Activated CD8-positive, alpha-beta memory T cell treated with anti-CD3 and anti-CD28 coated beads for 4 hours (primary cell): Measurements from ENCODE around the gene CYTH4.

Experiments used
- DNase-seq, 2 donors: peaks; one replicate each; pipeline ENCODE4 v3.0.0-alpha.2; 2020; ENCODE audit warnings: low read depth in 2 of 2

CYTH4 gene

DNA sequence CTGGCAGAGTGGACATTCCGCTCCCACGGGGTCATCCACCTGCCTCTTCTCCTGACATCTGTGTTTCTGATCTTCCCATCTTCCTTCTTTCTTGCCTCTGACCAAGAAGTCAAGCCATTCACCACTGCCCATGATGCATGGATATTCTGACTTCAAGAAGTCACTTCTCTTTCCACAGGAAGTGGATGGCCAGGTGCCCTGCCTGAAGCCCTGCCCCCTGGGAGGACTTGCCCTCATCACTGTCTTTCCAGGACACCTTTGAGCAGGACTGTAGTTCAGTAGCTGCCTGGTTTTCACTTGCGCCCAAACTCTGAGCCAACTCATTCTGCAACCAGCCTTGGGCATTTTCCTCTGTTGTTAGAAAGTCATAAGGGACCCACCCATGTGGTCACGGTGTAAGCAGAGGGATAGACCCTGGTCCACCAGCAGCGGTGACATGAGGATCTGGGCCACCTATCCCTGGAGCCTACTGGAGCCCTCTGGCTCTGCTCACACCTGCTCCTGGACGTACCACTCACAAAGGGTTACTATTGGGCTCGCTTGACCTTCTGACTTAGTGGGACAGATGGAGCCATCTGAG, 6.9 kb downstream of the CYTH4 start:
- no peak for DNase-seq

DNA sequence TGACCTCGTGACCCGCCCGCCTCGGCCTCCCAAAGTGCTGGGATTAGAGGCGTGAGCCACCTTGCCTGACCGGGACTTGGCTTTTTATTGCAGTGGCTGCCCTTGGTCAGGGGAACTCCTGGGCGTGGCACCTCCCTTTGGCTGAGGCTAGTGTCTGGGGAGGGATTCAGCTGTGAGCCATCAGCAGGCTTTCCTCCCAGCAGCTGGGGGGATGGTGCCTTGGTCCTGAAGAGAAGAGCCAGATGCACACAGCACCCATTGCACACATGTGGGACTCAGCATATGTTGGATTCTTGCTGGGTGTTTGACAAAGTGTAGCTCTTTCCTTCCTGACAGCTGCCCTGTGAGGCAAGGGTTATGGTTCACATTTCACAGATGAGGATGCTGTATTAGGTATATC, 8.4 kb downstream of the CYTH4 start:
- DNase-seq: no peak

DNA sequence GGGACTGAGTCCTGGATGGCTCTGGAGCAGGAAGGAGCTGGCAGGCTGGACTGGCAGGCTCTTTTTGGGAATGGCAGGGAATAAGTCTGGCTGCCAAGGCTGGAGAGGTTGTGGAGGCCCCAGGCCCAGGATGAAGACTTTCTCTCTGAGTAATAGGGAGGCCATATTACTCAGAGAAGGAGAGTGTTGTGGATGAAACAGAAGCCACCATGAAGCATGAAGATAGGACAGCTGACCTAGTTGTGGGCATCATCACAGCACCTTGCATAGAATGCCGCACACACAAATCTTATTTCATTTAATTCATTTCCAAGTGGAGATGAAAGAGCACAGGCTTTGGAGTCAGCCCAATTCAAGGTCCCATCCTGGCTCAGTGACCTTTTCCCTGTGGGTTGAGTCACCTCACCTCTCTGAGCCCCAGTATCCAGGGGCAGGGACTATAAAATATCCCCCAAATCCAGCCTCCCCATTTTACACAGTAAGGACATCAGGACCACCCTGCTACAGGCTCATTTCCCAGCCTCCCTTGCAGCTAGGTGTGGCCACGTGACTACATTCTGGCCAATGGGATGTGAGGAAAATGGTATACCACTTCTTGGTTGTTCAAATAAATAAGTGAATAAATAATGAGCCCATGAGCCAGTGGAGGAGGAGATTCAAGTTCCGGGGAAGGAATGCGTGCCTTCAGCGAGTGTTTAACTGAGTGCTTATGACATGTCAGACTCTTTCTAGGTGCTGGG, 9.4 kb downstream of the CYTH4 start:
- DNase-seq: no peak

DNA sequence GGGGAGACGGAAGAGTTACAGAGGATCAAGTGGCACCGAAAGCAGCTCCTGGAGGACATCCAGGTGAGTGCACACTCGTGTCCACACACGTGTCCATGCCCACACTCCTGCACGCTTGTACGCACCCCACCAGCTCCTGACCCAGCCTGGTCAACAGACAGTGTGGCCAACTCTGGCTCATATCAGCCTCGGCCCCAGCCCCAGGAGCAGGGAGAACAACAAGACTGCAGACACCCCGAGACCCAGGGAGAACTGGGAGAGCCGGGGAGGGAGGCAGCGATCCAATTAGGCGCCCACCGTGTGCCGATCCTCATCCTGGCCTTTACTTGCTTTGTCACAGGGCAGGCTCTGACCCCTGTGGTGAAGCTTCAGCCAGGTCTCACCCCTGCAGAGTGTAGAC, 10.3 kb downstream of the CYTH4 start:
- DNase-seq: no peak

DNA sequence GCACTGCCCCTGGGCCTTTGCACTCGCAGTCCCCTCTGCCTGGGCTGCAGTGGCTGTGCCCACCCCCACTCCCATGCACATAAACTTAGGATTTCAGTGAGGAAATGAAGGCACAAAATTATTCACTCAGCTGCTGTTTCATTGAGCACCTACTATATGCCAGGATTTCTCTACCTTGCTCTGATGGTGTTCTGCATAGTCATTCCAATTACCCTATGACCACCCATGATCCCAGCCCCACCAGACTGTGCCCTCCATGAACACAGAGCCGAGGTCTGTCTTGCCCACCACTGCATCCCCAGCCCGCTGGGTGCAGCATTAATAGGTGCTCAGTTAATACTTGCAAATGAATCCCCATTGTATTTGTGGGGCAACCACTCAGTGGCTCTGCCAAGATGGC, 10.9 kb downstream of the CYTH4 start:
- DNase-seq: no peak

DNA sequence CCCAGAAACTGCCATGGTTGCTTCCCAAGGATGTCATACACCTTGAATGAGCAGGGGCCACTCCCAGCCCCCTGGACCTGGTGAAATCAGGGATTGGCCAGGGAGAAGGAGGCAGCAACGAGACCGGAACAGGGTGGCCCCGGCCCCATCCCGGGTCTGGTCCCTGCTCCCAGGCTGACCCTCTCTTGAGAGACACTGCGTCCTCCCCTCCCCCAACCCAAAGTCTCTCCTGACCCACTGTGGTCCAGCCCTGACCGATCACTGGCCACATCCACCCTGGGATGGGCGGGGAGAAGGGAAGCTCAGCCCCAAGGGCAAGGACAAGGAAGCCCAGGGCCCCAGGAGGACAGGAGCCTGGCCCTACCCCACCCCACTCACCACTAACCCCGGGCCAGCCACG, 12.4 kb downstream of the CYTH4 start:
- DNase-seq: no peak

DNA sequence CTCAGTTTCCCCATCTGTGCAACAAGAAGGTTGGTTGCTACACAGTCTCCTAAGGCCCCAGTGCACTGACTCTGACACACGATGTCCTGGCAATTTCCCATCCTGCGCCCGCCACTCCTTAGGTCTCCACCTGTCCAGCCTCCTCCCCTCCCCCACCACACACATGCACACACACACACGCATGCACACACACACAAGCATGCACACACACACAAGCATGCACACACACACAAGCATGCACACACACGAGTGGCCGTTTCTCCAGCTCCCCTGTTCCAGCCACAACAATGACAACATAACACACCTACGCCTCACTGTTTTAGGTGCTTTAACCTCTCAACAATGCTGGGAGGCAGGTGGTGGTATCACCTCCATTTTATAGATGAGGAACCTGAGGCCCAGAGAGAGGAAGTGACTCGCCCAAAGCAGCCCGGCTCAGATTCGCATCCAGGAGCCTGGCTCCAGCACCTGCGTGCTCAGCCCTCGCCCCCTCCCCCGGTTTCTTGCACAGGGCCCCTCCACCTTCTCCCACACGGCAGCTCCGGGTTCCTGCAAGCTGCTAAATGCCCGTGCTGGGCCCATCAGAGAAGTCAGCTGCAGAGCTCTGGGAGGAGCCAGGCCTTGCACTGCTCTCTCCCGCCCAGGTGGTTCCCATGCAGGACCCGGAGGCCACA, 13.0 kb downstream of the CYTH4 start:
- no peak for DNase-seq

DNA sequence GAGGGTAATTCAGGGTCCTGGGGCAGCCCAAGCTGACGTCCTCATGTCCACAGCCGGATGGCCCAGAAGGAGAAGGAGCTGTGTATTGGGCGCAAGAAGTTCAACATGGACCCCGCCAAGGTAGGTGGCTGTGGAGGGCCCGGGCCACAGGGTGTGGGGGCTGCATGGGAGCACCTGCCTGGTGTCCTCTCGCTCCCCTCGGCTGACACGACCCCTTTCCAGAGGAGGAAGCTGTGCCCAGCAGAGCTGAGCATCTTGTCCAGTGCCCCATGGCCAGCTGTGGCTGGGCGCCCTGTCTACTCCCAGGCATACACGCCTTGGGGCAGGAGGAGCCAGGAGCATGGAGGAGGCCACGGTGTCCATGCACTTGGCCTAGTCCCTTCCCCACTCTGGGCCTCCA, 13.6 kb downstream of the CYTH4 start:
- no peak for DNase-seq

DNA sequence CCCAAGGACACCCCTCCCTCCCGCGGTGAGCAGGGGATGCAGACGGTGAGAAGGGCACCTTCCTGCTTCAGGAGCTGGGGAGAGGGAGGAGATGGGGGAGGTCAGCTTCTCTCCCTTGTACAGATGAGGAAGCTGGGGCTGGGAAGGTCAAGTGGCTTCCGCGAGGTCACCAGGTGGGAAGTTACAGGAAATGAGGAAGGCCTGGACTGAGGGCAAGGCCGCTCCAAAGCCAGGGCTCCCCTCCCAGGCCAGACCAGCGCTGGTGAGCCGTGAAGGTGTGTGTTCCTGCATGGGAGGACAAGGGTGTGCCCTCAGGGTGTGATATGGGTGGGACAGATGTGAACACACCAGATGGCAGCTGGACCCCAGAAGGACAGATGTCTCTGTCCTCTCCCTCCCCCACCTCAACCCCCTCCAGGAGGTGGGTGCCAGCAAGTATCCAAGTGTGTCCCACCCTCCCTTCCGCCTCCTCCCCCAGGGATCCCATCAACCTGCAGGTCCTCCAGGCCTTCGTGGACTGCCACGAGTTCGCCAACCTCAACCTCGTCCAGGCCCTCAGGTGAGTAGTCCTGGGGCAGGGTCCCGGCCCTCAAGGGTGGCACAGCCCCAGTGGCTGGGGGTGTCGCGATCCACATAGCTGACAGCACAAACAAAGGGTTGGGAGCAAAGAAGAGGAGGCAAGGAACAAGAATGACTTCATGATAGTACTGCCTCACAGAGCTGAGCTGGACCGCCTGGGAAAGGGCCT, 16.6 kb downstream of the CYTH4 start:
- DNase-seq: no peak

DNA sequence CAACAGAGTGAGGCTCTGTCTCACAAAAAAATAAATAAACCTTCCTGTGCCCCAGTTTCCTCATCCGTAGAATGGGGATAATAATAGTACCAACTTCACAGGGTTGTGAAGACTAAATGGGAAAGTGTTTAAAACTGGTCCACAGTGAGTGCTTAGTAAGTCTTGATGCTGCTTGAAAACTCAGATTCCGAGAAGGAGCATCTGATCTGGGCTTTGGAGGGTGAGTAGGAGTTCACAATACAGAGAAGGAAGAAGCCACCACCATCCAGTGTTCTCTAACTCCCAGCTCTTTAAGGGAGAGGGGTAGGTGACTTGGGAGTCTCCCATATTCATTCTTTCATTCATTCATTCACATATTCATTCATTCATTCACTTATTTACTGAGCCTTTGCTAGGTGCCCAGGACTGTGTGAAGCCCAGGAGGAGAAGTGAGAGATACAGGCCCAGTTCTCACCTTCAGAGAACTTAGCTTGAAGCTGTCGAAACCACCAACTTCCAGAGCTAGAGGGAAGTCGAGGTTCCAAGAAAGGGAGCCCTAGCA, 17.7 kb downstream of the CYTH4 start:
- DNase-seq: no peak

DNA sequence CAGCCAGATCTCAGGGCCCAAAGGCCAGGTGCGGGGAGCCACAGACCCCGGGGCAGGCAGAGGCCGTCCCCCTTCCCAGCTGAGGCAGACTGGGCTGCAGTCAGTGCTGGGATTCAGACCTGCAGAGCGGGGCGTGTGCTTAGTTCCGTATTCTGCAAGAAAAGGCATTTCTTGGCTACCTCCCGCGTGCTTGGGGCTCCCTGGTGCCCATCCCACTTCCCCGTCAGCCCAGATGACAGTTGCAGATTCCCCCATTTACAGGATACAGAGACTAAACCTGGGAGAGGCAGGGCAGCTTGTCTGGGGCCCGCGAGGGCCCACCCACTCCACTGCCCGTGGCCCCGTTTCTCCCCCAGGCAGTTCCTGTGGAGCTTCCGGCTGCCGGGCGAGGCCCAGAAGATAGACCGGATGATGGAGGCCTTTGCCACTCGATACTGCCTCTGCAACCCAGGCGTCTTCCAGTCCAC, 18.3 kb downstream of the CYTH4 start:
- no peak for DNase-seq

DNA sequence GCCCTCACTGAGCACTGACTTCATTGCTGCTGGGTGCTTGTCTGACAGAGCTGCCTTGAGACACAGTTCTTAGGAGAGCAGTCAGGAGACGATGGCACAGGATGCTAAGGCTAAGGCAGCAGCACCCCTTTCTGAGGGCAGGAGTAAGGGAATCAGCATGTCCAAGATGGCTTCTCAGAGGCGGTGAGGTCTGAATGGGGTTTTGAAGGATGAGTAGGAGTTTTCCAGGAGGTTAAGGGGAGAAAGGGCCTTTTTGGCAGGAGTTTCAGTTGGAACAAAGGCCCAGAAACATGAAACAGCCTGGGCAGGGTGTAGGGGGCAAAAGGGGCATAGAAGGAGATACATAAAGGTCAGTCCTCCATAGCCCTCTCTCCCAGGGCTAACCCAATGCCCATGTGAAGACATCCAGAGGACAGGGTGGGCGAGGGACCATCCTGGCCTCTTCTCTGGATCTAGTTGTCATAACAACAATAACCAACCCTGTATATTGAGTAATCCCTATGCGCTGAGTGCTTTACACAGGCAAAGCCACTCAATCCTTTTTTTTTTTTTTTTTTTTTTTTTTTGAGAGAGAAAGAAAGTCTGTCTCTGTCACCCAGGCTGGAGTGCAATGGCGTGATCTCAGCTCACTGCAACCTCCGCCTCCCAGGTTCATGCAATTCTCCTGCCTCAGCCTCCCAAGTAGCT, 19.0 kb downstream of the CYTH4 start:
- no peak for DNase-seq

DNA sequence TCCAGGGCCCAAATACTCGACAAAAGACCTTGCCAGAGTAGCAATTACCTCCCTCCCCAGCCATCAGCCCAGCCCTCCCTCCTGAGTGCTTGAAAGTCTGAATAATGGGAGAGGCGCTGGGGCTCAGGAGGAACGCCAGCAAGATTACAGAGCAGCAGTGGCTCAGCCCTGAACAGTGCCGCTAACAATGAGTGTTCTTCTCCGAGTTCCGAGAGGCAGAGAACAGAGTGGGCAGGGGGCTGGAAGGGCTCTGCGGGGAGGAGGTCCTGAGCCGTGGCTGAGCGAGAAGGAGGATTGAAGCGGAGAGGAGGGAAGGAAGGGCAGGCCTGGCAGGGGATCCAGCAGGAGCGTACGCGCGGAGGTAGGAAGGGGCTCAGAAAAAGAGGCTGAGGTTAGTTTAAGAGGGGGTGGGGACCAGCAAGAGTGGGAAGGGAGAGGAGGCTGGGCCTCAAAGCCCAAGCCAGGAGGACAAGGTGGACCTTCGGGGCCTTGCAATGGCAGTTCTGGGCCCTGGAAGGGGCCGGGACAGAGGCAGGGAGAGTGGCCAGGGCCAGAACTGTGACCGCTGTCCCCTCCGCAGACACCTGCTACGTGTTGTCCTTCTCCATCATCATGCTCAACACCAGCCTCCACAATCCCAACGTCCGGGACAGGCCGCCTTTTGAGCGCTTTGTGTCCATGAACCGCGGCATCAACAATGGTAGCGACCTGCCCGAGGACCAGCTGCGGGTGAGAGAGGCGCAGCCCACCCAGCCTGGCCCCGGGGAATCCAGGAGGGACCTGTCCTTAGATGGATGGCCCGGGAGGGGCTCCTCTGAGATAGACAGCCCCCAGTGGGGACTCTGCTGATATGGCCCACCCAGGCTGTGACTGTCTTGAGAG, 20.6 kb downstream of the CYTH4 start:
- no peak for DNase-seq

DNA sequence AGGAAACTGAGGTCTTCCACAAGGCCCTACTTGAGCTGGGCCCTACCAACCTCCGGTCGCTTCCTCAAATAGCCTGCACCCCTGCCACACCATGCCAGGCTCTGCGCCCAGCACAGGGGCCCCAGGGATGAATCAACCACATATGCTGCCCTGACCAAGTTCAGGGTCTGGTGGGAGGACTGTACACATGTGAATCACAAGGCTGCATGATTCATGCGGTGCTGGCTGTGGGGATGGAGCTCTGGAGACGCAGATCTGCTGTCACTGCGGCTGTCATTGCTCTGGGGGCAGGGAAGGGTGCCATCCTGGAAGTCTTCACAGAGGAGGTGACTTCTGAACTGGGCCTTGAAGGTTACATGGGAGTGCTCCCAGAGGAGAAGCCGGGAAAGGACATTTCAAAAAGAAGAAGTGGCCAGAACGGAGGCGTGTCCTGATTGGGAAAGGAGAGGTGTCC, 21.5 kb downstream of the CYTH4 start:
- peak; percentile 29 to 44 for DNase-seq

DNA sequence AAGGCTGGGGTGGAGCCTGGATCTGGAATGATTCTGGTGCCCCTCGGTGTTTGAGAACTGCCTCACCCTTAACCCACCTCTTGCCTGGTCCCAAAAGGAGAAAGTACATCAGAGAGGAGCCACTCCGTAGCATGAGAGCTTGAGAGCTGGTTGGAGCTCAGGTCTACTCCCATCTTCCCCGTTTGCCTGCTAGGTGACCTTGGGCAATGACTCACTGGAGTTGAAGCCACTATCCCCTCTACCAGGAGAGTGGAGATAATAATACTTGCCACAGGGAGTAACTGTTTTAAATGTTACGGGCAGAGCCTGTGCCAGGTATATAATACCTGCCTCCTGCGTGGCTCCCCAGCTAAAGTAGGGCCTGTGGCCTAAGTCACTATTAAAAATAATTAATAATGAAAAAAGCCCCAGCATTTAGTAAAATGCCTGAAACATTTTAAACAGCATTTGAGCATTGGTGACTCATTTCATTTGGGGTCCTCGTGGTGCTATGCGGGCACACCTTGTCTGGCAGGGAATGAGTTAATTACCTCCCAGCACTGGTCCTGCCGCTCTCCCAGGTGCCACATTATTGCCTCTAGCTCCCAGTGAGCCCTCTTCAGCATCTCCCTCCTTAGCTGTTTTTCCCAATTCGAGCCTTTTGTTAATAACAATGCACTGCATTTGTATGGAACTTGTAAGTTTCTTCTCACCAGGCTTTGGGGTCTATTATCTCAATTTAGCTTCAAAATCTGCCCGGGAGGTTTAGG, 22.5 kb downstream of the CYTH4 start:
- no peak for DNase-seq

DNA sequence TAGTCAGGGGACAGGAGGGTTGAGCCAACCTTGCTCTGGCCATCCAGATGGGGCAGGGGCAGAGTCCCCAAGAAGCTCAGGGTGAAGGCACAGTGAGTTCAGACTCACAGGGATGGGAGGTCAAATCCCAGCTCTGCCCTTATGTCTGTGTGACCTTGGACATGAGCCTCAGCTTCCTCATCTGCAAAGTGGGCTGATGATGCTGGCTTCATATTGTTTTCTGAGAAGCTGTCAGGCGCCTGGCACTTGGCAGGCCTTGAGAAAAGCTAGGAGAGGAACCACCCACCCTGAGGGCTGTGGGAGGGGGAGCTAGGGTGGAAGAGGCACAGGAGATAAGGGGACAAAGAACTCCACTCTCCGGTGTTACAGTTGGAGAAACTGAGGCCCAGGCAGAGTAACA, 23.6 kb downstream of the CYTH4 start:
- DNase-seq: no peak

DNA sequence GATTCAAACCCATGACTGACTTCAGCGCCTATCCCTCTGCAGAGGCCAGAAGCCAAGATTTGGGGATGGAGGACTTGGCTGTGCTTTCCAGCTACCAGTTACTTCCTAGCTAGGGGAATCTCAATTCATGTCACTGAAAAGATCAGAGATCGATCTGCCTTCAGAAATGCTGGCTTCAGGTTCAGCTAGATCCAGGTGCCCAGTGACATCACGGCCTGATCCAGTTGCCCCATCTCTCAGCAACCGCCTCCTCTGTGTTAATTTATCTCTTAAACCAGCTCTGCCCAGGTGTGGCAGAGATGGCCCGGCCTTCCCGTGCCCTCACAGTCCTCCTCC, 24.2 kb downstream of the CYTH4 start:
- no peak for DNase-seq

DNA sequence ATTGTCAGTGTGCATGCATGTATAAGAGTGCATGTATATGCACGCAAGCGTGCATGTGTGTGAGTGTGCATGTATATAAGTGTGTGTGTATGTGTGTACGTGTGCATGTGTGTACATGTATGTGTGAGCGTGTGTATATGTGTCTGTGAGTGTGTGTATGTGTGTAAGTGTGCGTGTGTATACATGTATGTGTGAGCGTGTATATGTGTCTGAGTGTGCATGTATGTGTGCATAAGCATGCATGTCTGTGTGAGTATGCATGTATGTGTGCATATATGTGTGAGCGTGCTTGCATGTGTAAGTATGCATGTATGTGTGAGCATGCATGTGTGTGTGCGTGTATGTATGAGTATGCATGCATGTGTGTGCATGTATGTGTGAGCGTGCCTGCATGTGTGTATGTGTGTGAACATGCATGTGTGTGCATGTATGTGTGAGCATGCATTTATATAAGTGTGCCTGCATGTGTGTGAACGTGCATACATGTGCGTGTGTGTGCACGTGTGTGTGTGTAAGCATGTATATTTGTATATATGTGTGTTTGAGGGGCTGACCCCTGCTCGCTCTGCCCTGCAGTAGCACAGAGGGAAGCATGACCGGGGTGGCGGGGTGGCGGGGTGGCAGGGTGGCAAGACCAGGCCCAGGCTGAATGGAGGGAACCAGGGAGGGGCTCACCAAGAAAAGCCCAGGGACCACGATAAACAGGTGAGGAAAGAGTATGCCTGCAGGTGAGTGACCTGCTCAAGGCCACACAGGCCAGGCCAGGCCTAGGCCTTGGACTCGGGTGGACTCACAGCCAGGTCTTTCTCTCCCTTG, 26.3 kb downstream of the CYTH4 start:
- DNase-seq: no peak
